OCI-LY7 (cell line): ENCODE data around the gene KCNQ1OT1.

Source experiments
- EZH2phosphoT487 ChIP-seq: fragments of 200-600 bp; sonication (generic); IDR thresholded peaks from 2 replicates; pipeline ENCODE4 v1.6.1; 2018; ENCODE audit warnings: low read depth, borderline replicate concordance, mild to moderate bottlenecking, mixed run types, antibody characterized with exemption, low read length, moderate library complexity, mixed read lengths
- TF ChIP-seq, protein P1 (sequence below): fragments of 200-600 bp; sonication (generic); conservative IDR thresholded peaks from 2 replicates; pipeline ENCODE4 v1.5.1; 2014; ENCODE audit warnings: mild to moderate bottlenecking, antibody characterized with exemption, low read length, moderate library complexity, mixed read lengths

DNA sequence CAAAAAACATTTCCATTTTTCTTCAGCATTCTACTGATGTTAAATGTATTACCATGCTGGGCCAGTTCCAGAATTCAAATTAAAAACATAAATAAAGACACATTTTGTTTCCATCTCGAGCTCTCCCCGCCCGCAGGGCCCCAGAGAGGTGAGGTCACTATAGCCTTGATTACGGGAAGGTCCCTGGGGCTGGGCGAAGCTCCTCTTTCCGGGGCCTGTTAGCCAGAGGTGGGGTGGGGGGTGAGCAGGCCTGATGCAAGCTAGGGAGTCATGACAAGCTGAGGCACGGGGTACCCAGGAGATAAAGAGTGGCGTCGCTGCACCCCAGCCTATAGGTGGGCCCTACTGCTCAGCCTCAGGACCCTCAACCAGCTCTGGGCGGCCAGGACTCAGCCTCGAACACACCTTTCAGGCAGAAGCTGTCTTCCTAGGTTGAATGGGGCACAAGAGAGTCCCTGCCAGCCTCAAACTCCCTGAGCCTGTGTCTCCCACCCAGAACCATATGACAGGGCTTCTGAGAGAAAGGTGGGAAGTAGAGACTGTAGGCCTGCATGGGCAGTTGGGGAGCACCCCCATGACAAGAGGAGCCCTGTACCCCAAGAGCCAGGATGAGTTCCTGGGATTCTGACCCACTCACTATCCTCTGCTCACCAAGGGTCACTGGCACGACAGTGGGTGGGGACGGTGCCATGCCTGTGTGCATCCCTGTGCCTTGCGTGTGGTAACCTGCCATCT is 34.8 kb downstream of the KCNQ1OT1 start:
- TF ChIP-seq, protein P1, sequence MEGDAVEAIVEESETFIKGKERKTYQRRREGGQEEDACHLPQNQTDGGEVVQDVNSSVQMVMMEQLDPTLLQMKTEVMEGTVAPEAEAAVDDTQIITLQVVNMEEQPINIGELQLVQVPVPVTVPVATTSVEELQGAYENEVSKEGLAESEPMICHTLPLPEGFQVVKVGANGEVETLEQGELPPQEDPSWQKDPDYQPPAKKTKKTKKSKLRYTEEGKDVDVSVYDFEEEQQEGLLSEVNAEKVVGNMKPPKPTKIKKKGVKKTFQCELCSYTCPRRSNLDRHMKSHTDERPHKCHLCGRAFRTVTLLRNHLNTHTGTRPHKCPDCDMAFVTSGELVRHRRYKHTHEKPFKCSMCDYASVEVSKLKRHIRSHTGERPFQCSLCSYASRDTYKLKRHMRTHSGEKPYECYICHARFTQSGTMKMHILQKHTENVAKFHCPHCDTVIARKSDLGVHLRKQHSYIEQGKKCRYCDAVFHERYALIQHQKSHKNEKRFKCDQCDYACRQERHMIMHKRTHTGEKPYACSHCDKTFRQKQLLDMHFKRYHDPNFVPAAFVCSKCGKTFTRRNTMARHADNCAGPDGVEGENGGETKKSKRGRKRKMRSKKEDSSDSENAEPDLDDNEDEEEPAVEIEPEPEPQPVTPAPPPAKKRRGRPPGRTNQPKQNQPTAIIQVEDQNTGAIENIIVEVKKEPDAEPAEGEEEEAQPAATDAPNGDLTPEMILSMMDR, result no peak
- no peak for TF ChIP-seq EZH2phosphoT487
